AG04450 (cell line): ENCODE data around the gene CFAP251. TPM values are rescaled to one million over a fixed set of nuclear protein-coding genes. Genes with fewer than 3 reads are reported as not detected.

Source experiments
- CTCF ChIA-PET: fragments of 300-600, 350-600 bp; formaldehyde crosslinking; extraction: SDS; loops from one replicate; lab custom pipeline; 2022; ENCODE audit warnings: antibody characterized with exemption, inconsistent platforms; lab: Charles Lee
- POLR2A ChIA-PET: fragments of 350-600 bp; formaldehyde crosslinking; extraction: SDS; loops from one replicate; lab custom pipeline; 2021; ENCODE audit warnings: antibody characterized with exemption, inconsistent platforms; lab: Yijun Ruan, JAX
- DNase-seq: peaks from one replicate; pipeline ENCODE4 v3.0.0-alpha.2; 2011; ENCODE audit warnings: low read depth, low spot score
- H3K27ac ChIP-seq: one replicate; pipeline ENCODE4 v1.5.1; 2012; ENCODE audit warnings: low read depth, low read length, control low read depth
- H3K27me3 ChIP-seq: one replicate; pipeline ENCODE4 v1.6.0; 2012; ENCODE audit warnings: low read length; ENCODE audit not compliant: control insufficient read depth, insufficient read depth
- H3K4me3 ChIP-seq: 2 replicates; pipeline ENCODE4 v1.5.1; 2011; ENCODE audit warnings: mild to moderate bottlenecking, low read depth, low read length, control low read depth
- H3K9me3 ChIP-seq: 2 replicates; pipeline ENCODE4 v1.5.1; 2012; ENCODE audit warnings: low read length; ENCODE audit not compliant: control insufficient read depth, insufficient read depth
- CTCF ChIP-seq: IDR thresholded peaks from 2 replicates; pipeline ENCODE4 v1.5.1; 2011; ENCODE audit warnings: low read depth, low read length, control low read depth, inconsistent platforms
- polyA plus RNA-seq: library from polyadenylated mRNA; depleted of rRNA; stranded (reverse); fragments of >200 nt; gene quantifications from 2 replicates; pipeline ENCODE4 v1.2.3, GENCODE V29; 2011; rRNA removed
- small RNA-seq: library from RNA; depleted of rRNA; stranded (forward); fragments of <200 nt; gene quantifications from one replicate; pipeline ENCODE3, GENCODE V24; 2012; ENCODE audit warnings: low read depth; ENCODE audit not compliant: insufficient read length

CFAP251 gene
- polyA plus RNA-seq, 1 experiment, result 16.1 TPM

DNA sequence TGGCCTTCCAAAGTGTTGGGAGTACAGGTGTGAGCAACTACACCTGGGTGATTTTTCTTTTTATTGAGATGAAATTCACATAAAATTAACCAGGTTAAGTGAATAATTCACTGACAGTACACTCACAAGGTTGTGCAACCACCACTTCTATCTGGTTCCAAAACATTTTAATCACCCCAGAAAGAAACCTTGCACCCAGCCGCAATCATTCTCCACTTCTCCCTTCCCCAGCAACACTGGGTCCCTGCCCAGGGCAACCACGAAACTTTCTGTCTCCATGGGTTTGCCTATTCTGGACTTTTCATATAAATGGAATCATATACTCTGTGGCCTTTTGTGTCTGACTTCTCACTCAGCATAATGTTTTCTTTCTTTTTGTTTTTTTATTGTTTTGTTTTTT, 133.9 kb downstream of the CFAP251 start:
- POLR2A ChIA-PET, result interaction anchor here (1.6 to 1.7 kb wide), 2 partner anchors 28 to 39 kb away, joined by 3 to 8 read pairs; no protein-coding TSS in a partner anchor

More for the DNA sequence above, 133.9 kb downstream of the CFAP251 start:
- no peak overlapping the region for H3K4me3 ChIP-seq
- no peak for DNase-seq
- no peaks in the 10 kb centered on the region for H3K9me3 ChIP-seq
- no peak for TF ChIP-seq CTCF
- CTCF ChIA-PET, result interaction anchor here (0.6 to 2.6 kb wide), 5 partner anchors 12 to 522 kb away, joined by 3 to 16 read pairs (median 4); no protein-coding TSS in a partner anchor
- no peak overlapping the region for H3K27ac ChIP-seq
- H3K27me3 ChIP-seq, result no peaks in the 10 kb centered on the region

Small RNA genes within 50 kb of the gene (small RNA-seq; reads per million reads assigned to genes)
- gene AC069503.3 (not detected), gene RF00017 (not detected), gene RNU7-170P (not detected)

Other genes with a start within 250 kb of the CFAP251 start
- gene MORN3, start 248.9 kb upstream of the CFAP251 start, polyA plus RNA-seq, result 0.35 and 0.78 TPM in 2 replicates
- 11.1 and 13.3 TPM in 2 replicates for gene TMEM120B, start 205.8 kb upstream of the CFAP251 start, polyA plus RNA-seq
- gene RHOF, start 124.9 kb upstream of the CFAP251 start, polyA plus RNA-seq, result 5.3 TPM in 2 replicates
- 1.1 and 1.6 TPM in 2 replicates for gene SETD1B, start 114.6 kb upstream of the CFAP251 start, polyA plus RNA-seq
- gene HPD, start 59.7 kb upstream of the CFAP251 start, polyA plus RNA-seq, result 0.05 TPM in 1 of 2 replicates, not detected in the other
- gene PSMD9, start 29.8 kb upstream of the CFAP251 start, polyA plus RNA-seq, result 57.7 and 76.1 TPM in 2 replicates
- gene BCL7A, start 103.3 kb downstream of the CFAP251 start, polyA plus RNA-seq, result 4.4 and 4.6 TPM in 2 replicates
- gene MLXIP, start 160.2 kb downstream of the CFAP251 start, polyA plus RNA-seq, result 5.8 and 8.4 TPM in 2 replicates